GM23338 (cell line): ENCODE data around the gene CDH19. TPM values are rescaled to one million over a fixed set of nuclear protein-coding genes. Genes with fewer than 3 reads are reported as not detected.

ENCODE experiments used
- ATAC-seq: fragments of 200-7000 bp; cut with Tn5 transposase; 3 replicates; pipeline ENCODE4 v1.9.1; 2020
- DNase-seq: peaks from one replicate; pipeline ENCODE4 v3.0.0-alpha.2; 2015; ENCODE audit warnings: low spot score
- H2AFZ ChIP-seq: fragments of 200-600 bp; sonication (generic); 2 replicates; pipeline ENCODE4 v1.8.0; 2016; ENCODE audit warnings: antibody characterized with exemption, mild to moderate bottlenecking, moderate library complexity
- H3F3A ChIP-seq: fragments of 200-600 bp; sonication (generic); replicated peaks from 2 replicates; pipeline ENCODE4 v1.8.0; 2017; ENCODE audit warnings: antibody characterized with exemption, mixed run types, low read depth
- H3K27ac ChIP-seq: fragments of 200-600 bp; sonication (generic); 2 replicates; pipeline ENCODE4 v1.6.1; 2016; ENCODE audit warnings: low read depth
- H3K27me3 ChIP-seq: fragments of 200-600 bp; sonication (generic); 2 replicates; pipeline ENCODE4 v1.8.0; 2016; ENCODE audit warnings: mild to moderate bottlenecking, mixed run types, moderate library complexity; ENCODE audit not compliant: insufficient read depth
- H3K36me3 ChIP-seq: fragments of 200-600 bp; sonication (generic); 2 replicates; pipeline ENCODE4 v1.8.0; 2016; ENCODE audit warnings: mild to moderate bottlenecking; ENCODE audit not compliant: insufficient read depth
- H3K4me1 ChIP-seq: fragments of 200-600 bp; sonication (generic); 2 replicates; pipeline ENCODE4 v1.8.0; 2016; ENCODE audit warnings: mild to moderate bottlenecking, moderate library complexity; ENCODE audit not compliant: insufficient read depth
- H3K4me2 ChIP-seq: fragments of 200-600 bp; sonication (generic); 2 replicates; pipeline ENCODE4 v1.7.1; 2017; ENCODE audit warnings: mixed run types
- H3K4me3 ChIP-seq: fragments of 200-600 bp; sonication (generic); 2 replicates; pipeline ENCODE4 v1.6.1; 2016; ENCODE audit warnings: mixed run types
- H3K79me2 ChIP-seq: fragments of 200-600 bp; sonication (generic); replicated peaks from 2 replicates; pipeline ENCODE4 v1.8.0; 2017; ENCODE audit warnings: mild to moderate bottlenecking; ENCODE audit not compliant: insufficient read depth
- H3K9me2 ChIP-seq: fragments of 200-600 bp; sonication (generic); 2 replicates; pipeline ENCODE4 v1.8.0; 2017; ENCODE audit not compliant: insufficient read depth
- H4K20me1 ChIP-seq: fragments of 200-600 bp; sonication (generic); replicated peaks from 2 replicates; pipeline ENCODE4 v1.8.0; 2017; ENCODE audit warnings: mild to moderate bottlenecking; ENCODE audit not compliant: insufficient read depth
- H3K27ac Mint-ChIP-seq: 2 replicates; pipeline ENCODE4 v1.8.0; 2020; ENCODE audit warnings: inconsistent platforms, mild to moderate bottlenecking, moderate library complexity, mixed read lengths
- H3K27me3 Mint-ChIP-seq: 3 replicates; pipeline ENCODE4 v1.8.0; 2022; ENCODE audit warnings: low read depth, mild to moderate bottlenecking, moderate library complexity, mixed read lengths, inconsistent platforms; ENCODE audit not compliant: insufficient read depth, poor library complexity
- H3K36me3 Mint-ChIP-seq: 3 replicates; pipeline ENCODE4 v1.8.0; 2021; ENCODE audit warnings: low read depth, mild to moderate bottlenecking, inconsistent platforms, moderate library complexity, mixed read lengths
- H3K4me1 Mint-ChIP-seq: 3 replicates; pipeline ENCODE4 v1.8.0; 2020; ENCODE audit warnings: mild to moderate bottlenecking, inconsistent platforms, mixed read lengths
- H3K4me3 Mint-ChIP-seq: 3 replicates; pipeline ENCODE4 v1.8.0; 2021; ENCODE audit warnings: moderate library complexity, mild to moderate bottlenecking, inconsistent platforms, mixed read lengths
- H3K9me3 Mint-ChIP-seq: 3 replicates; pipeline ENCODE4 v1.8.0; 2020; ENCODE audit warnings: moderate library complexity, mild to moderate bottlenecking, inconsistent platforms, mixed read lengths
- CREB1 ChIP-seq: fragments of 250-450 bp; sonication (Bioruptor Pico); IDR thresholded peaks from 2 replicates; pipeline ENCODE4 v1.5.0; 2020; ENCODE audit warnings: low read depth, mild to moderate bottlenecking, moderate library complexity
- EZH2 ChIP-seq: fragments of 200-600 bp; sonication (generic); IDR thresholded peaks from one replicate; pipeline ENCODE4 v1.8.0; 2017; ENCODE audit warnings: antibody characterized with exemption, mild to moderate bottlenecking, low read depth; ENCODE audit not compliant: unreplicated experiment
- EZH2phosphoT487 ChIP-seq: fragments of 200-600 bp; sonication (generic); IDR thresholded peaks from one replicate; pipeline ENCODE4 v1.8.1; 2018; ENCODE audit warnings: antibody characterized with exemption; ENCODE audit not compliant: unreplicated experiment
- JUNB ChIP-seq: IDR thresholded peaks from one replicate; pipeline ENCODE4 v1.6.1; 2016; ENCODE audit warnings: antibody characterized with exemption; ENCODE audit not compliant: unreplicated experiment
- NANOG ChIP-seq: IDR thresholded peaks from 2 replicates; pipeline ENCODE4 v1.6.1; 2016; ENCODE audit warnings: antibody characterized with exemption, borderline replicate concordance
- POLR2AphosphoS5 ChIP-seq: IDR thresholded peaks from 2 replicates; pipeline ENCODE4 v1.6.1; 2016; ENCODE audit warnings: antibody characterized with exemption, low read depth
- STAT1 ChIP-seq: IDR thresholded peaks from one replicate; pipeline ENCODE4 v1.6.1; 2016; ENCODE audit warnings: antibody characterized with exemption; ENCODE audit not compliant: unreplicated experiment
- ZNF114 ChIP-seq: fragments of 250-450 bp; sonication (Bioruptor Pico); IDR thresholded peaks from 2 replicates; pipeline ENCODE4 v1.5.0; 2020; ENCODE audit warnings: mild to moderate bottlenecking, moderate library complexity
- ZNF331 ChIP-seq: fragments of 250-450 bp; sonication (Bioruptor Pico); IDR thresholded peaks from 2 replicates; pipeline ENCODE4 v1.5.0; 2020; ENCODE audit warnings: low read depth, mild to moderate bottlenecking, moderate library complexity
- polyA plus RNA-seq: library from polyadenylated mRNA; unstranded; fragments of >200 nt; fragmentation: Nextera tagmentation; extraction: Ambion mirVana; gene quantifications from 2 replicates; pipeline ENCODE4 v1.2.1, GENCODE V29; 2016
- total RNA-seq: library from RNA; depleted of rRNA; stranded (reverse); fragments of >200 nt; shearing (Covaris generic); gene quantifications from 2 replicates; pipeline ENCODE4 v1.2.3, GENCODE V29; 2014
- TF ChIP-seq, protein P1 (sequence below): IDR thresholded peaks from one replicate; pipeline ENCODE4 v1.6.1; 2018; ENCODE audit warnings: antibody characterized with exemption; ENCODE audit not compliant: unreplicated experiment
- TF ChIP-seq, protein P2 (sequence below), 2 experiments: fragments of 200-600 bp in 1 of 2; sonication (generic) in 1 of 2; conservative IDR thresholded peaks; 2 replicates each; pipeline versions ENCODE4 v1.5.1 to v1.6.1; 2016 to 2017; ENCODE audit warnings: antibody characterized with exemption in 2 of 2, low read depth in 2 of 2, mild to moderate bottlenecking in 2 of 2, moderate library complexity in 1 of 2
- TF ChIP-seq, protein P3 (sequence below): IDR thresholded peaks from 2 replicates; pipeline ENCODE4 v1.6.1; 2016; ENCODE audit warnings: antibody characterized with exemption

CDH19 gene
- total and polyA plus RNA-seq, 2 experiments from 2014 or later, result 0.03 TPM

DNA sequence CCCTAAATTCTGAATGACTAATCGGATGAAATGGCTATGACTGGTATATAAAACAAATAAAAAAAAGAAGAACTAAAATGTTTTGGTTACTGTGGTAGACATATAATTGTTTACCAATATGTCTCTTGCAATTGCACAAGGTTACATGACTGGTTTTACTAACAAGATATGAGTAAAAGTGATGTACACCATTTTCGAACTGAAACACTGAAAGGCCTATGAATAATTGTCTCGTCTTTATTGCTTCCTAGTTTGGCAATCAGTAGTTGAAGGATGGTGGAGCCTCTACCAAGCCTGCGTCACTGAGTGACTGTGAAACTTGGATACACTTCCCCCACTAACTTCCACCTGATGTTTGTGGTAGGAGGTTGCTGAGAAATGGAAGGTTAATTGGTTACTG, 16.5 kb downstream of the CDH19 start (continued):
- TF ChIP-seq, protein P1, sequence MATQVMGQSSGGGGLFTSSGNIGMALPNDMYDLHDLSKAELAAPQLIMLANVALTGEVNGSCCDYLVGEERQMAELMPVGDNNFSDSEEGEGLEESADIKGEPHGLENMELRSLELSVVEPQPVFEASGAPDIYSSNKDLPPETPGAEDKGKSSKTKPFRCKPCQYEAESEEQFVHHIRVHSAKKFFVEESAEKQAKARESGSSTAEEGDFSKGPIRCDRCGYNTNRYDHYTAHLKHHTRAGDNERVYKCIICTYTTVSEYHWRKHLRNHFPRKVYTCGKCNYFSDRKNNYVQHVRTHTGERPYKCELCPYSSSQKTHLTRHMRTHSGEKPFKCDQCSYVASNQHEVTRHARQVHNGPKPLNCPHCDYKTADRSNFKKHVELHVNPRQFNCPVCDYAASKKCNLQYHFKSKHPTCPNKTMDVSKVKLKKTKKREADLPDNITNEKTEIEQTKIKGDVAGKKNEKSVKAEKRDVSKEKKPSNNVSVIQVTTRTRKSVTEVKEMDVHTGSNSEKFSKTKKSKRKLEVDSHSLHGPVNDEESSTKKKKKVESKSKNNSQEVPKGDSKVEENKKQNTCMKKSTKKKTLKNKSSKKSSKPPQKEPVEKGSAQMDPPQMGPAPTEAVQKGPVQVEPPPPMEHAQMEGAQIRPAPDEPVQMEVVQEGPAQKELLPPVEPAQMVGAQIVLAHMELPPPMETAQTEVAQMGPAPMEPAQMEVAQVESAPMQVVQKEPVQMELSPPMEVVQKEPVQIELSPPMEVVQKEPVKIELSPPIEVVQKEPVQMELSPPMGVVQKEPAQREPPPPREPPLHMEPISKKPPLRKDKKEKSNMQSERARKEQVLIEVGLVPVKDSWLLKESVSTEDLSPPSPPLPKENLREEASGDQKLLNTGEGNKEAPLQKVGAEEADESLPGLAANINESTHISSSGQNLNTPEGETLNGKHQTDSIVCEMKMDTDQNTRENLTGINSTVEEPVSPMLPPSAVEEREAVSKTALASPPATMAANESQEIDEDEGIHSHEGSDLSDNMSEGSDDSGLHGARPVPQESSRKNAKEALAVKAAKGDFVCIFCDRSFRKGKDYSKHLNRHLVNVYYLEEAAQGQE, result no peak
- TF ChIP-seq STAT1 (no peak), EZH2 (no peak)
- TF ChIP-seq, protein P2, sequence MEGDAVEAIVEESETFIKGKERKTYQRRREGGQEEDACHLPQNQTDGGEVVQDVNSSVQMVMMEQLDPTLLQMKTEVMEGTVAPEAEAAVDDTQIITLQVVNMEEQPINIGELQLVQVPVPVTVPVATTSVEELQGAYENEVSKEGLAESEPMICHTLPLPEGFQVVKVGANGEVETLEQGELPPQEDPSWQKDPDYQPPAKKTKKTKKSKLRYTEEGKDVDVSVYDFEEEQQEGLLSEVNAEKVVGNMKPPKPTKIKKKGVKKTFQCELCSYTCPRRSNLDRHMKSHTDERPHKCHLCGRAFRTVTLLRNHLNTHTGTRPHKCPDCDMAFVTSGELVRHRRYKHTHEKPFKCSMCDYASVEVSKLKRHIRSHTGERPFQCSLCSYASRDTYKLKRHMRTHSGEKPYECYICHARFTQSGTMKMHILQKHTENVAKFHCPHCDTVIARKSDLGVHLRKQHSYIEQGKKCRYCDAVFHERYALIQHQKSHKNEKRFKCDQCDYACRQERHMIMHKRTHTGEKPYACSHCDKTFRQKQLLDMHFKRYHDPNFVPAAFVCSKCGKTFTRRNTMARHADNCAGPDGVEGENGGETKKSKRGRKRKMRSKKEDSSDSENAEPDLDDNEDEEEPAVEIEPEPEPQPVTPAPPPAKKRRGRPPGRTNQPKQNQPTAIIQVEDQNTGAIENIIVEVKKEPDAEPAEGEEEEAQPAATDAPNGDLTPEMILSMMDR (conservative IDR thresholded peaks at IDR 0.05; ENCODE audit: low read depth in 2 of 2), result no peak

DNA sequence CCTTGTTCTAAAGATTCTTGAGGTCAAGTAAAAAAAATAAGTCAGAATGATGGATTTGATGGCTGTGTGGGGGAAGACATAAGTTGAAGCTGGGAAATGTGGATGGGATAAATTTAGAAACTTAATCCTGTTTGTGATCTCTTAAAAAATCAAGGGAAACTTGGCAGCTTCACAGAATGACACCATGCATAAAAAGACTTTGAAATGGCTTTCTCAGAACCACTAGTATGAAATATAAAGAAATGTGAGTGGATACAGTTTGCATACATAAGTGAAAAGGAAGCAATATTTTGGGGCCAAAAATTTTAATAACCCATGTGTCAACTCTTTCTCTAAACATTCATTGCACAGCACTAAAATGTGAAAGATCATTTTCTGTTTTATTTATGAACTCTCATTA, 21.7 kb downstream of the CDH19 start:
- peaks cover 2% of the 10 kb centered on the region; the same call in 1 of the 3 replicates for H3K4me1 Mint-ChIP-seq
- H3K79me2 ChIP-seq, result no peaks in the 10 kb centered on the region
- ATAC-seq, result no peak
- no peak overlapping the region for H3K4me3 Mint-ChIP-seq
- H3K27me3 Mint-ChIP-seq, result no peaks in the 10 kb centered on the region
- no peaks in the 10 kb centered on the region for H3K36me3 ChIP-seq
- no peaks in the 10 kb centered on the region for H3K9me2 ChIP-seq
- no peak overlapping the region for H2AFZ ChIP-seq
- H3K4me2 ChIP-seq, result no peak overlapping the region
- no peak for DNase-seq
- H3K4me1 ChIP-seq, result no peaks in the 10 kb centered on the region
- H3F3A ChIP-seq, result no peaks in the 10 kb centered on the region
- H4K20me1 ChIP-seq, result no peaks in the 10 kb centered on the region
- no peaks in the 10 kb centered on the region for H3K36me3 Mint-ChIP-seq
- no peaks in the 10 kb centered on the region for H3K27me3 ChIP-seq
- no peaks in the 10 kb centered on the region for H3K9me3 Mint-ChIP-seq
- H3K4me3 ChIP-seq, result no peak overlapping the region
- H3K27ac Mint-ChIP-seq, result no peak overlapping the region
- H3K27ac ChIP-seq, result no peak overlapping the region
- no peak for TF ChIP-seq POLR2AphosphoS5
- TF ChIP-seq ZNF331, result no peak
- no peak for TF ChIP-seq CREB1
- no peak for TF ChIP-seq EZH2phosphoT487
- TF ChIP-seq, protein P2 (conservative IDR thresholded peaks at IDR 0.05; ENCODE audit: low read depth in 2 of 2), result no peak
- no peak for TF ChIP-seq ZNF114
- TF ChIP-seq EZH2, result no peak
- no peak for TF ChIP-seq JUNB
- TF ChIP-seq, protein P1, result no peak
- TF ChIP-seq, protein P3, sequence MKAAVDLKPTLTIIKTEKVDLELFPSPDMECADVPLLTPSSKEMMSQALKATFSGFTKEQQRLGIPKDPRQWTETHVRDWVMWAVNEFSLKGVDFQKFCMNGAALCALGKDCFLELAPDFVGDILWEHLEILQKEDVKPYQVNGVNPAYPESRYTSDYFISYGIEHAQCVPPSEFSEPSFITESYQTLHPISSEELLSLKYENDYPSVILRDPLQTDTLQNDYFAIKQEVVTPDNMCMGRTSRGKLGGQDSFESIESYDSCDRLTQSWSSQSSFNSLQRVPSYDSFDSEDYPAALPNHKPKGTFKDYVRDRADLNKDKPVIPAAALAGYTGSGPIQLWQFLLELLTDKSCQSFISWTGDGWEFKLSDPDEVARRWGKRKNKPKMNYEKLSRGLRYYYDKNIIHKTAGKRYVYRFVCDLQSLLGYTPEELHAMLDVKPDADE, result no peak
- no peak for TF ChIP-seq STAT1
- TF ChIP-seq NANOG, result no peak
